T-helper 2 cell (primary cell): Measurements from ENCODE around the gene ACSS1.
A peak's percentile ranks its signal among the peaks of the same experiment; 100 is the strongest.
"Not testable (repeated sequence)": the region's sequence is repeated elsewhere in the genome, so short reads cannot be mapped to it uniquely, and the experiment has no call there.

Experiments used
- DNase-seq, 5 experiments: peaks; one replicate each; pipeline versions ENCODE4 v3.0.0 to v3.0.0-alpha.2; 2012 to 2022

ACSS1 gene

DNA sequence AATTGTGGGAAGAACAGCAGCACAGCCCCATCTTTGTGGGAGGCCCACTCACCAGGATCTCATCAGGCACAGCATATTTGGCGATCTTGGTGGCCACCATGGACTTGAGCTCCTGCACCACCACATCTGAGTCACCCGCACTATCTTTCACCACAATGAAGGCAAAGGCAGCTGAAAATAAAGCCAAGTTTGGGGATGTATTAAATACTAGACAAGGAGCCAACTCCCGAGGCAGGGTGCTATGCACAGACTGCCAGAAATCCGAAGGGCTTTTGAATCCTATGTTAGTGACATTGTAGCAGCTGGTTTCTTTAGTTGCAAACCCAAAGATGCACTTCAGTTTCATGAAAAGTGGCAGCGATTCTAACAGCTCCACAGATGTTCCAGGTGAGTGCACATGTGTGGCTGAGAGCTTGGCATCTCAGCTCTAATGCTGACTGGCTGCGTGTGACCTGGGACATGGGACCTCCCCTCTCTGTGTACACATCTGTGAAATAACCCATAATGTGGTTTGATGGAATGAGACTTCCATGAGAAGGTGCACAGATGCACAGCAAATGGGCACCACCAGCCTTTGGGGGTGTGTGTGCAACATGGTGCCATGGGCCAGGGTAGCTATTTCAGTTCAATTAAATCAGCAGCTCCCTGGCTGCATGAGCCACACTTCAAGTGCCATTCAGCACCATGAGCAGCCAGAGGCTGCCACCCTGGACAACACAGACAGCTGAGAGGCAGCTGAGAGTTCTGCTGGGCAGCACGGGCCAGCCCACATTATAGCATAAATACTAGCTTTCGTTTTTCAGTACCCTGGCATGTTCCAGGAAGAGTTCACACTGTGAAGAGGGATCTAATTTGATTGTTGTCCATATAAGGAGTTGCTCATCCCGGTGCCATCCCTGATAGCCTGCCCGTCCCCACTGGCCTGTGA is 48.5 kb downstream of the ACSS1 start:
- DNase-seq, result no peak

DNA sequence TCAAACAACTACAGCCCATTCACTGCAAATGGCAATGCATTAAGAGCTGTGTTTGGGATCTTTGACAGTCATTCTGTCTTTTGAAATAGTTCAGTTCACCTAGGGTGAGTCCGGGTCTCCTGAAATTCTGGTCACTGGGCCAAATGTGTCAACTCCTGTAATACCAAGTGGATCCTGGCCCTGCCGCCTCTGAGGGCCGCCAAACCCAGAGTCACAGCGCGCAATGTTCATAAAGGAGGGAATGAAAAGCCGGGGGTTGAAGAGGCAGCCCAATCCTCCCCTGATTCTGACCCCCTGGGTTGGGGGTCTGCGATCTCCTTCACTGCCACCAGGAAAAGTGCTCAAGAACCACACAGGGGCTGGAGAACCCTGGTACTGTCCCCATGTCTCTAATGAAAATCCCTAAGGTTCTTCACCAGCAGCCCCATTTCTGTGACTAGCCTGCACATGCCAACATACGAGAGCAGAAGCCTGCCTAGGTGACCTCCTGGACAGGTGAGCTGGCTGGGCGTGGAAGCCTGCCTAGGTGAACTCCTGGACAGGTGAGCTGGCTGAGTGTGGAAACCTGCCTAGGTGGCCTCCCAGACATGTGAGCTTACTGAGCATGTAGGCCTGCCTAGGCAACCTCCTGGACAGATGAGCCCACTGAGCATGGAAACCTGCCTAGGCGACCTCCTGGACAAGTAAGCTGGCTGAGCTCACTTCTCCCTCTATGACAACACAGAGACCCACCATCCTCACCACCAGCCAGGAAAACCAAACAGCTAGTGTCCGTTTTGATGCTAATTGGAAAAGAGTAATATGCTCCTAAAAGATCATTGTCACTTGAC is 49.3 kb downstream of the ACSS1 start:
- no peak for DNase-seq

DNA sequence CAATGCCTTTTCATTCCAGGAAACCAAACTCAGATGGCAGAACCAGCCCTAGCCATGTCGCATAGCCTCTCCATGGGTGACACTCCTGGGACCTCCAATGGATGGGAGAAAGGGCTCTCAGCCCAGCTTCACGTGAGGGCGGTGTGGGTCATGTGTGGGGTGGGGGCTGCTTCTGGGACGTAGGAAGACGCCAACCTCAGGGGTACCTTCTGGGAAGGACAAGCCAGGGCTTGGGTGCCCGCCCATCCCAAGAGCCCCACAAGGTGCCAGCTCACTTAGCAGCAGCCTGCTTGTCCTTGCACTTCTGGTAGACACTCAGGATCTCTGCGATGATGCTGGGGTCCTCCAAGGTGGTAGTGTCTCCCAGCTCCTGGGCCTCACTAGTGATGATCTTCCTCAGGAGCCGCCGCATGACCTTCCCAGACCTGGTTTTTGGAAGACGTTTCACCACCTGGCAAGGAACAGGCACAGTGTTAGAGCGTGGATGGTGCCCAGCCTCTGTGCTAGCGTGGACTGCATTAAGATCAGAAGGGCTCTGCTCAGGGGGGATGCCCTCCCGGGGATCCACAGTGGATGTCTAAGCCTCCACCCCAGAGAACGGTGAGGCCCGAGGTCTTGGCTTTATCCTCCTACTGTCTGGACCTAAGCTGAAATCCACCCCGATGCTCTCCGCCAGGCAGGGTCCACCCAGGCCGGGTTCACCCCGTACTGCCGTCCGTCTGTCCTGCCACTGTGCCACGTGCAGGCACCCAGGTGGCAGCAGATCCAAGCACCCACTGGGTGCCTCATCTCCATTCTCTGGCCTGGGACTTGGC is 50.2 kb downstream of the ACSS1 start:
- no peak for DNase-seq

DNA sequence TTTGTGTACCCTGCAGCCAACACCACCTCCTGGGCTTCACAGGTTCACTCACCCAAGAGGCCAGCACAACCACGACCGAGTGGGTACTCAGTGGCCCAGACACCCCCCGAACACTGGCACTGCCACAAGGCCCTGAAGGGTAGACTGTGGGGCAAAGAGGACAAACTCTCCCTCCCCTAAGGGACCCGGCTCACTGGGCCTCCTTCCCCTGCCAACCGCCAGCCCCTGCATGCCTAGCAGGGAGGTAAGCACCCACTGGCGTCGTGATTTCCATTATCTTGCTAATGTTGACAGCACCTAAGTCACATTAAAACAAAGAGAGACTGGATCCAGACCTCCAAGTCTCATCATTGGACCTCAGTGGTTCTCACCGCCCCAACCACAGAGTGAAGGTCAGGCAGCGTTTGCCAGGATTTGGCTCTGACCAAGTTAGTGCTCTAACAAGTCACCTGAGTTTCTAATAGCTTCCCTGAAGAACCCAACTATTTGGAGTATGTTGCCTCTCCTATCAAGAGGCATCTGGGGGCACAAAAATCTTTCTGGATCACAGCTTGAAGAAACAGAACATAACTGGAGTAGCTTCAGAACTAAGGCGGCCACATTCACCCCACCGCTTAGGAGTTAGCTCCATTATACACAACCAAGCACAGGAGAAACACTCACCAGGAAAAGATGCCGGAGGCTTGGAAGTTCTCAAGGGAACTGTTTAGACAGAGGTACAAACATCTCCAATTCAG is 51.3 kb downstream of the ACSS1 start:
- no peak for DNase-seq

DNA sequence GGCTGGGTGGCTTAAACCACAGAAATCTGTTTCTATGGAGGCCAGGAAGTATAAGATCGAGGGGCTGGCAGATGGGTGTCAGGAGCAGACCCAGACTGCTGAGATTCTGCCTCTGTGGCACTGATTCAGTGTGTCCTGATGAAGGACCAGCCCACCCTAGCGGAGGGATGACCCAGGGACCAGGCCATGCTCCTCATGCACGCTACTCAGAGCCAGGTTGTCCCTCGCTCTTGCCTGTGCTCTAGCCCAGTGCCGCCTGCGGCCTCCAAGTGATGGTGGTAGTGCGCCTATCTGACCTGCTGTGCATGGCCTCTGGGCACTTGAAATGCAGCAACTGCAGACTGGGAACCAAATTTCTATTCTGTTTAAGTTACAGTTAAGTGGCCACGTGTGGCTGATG is 52.3 kb downstream of the ACSS1 start:
- DNase-seq, result no peak

DNA sequence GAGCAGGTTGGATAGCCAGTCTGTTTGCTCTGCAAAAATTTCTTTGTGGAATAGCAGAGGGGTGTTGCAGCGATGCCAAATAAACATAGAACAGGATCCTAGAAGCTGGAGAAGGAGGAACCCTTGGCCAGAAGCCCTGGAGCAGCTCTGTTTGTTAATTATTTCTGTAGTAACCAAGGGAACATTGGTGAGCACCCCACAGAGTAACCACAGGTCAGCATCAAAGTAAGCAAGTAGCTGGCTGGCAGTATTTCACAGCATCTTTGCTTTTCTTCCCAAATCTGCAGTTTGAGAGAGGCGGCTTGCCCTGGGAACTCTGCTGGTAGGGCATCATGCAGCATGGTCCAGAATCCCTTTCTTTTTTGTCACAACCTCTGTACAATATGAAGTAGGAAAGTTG is 52.7 kb downstream of the ACSS1 start:
- DNase-seq, result no peak

DNA sequence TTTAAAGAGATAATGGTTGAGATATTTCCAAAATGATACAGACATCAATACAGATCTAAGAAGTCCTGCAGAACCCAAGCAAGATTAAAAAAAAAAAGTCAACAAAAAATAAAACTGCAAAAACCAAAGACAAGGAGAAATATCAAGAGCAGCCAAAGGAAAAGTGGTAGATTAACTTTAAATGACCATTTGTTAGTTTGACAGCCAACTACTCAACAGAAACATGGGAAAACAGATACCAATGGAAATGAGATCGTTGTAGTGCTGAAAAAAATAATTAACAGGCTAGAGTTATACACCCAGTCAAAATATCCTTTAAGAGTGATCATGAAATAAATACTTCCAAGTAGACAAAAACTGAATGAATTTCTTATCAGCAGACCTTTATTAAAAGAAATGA is 54.9 kb downstream of the ACSS1 start:
- no peak for DNase-seq

DNA sequence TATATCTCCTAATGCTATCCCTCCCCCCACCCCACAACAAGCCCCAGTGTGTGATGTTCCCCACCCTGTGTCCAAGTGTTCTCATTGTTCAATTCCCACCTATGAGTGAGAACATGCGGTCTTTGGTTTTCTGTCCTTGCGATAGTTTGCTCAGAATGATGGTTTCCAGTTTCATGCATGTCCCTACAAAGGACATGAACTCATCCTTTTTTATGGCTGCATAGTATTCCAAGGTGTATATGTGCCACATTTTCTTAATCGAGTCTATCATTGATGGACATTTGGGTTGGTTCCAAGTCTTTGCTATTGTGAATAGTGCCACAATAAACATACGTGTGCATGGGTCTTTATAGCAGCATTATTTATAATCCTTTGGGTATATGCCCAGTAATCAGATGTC is 56.6 kb downstream of the ACSS1 start:
- DNase-seq, result not testable (repeated sequence)

DNA sequence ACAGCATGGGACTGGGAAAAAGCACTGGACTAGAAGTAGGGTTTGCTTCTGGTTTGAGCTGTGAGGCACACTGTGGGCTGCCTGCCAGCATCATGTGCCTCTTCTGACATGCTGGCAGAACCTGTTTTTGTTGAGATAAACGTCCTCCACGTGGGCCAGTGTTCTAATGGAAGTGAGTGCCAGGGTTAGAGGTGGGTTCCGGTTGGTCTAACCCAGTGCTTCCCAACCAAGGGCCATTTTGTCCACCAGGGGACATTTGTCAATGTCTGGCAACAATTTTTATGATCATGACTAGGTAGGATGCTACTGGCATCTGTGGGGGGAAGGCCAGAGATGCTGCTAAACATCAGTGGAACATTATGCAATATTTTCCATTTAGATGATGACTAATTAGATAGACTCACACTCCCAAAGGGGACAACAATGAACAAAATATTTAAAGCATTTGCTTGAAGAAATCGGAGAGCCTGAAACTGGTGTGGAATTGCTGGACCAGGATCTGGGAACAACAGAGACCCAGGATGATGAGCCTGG is 57.6 kb downstream of the ACSS1 start:
- DNase-seq, result no peak

DNA sequence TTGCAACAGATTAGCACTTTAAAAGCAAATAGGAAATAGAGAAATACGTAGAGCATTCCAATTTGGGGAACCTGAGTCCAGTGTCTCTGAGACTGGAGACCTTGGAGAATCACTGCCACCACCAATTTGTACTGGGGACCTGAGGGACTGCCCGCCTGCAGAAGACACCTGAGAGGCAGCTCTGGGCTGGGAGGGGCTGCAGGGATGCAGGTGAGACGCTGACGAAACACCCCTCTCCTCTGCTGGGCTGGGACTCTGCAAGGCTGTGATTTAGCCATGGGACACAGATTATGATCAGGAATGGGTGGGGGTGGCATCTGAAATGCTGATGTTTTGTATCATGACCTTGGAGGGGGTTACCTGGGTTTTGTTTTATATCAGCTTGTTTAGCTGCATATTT is 58.4 kb downstream of the ACSS1 start:
- DNase-seq, result no peak

DNA sequence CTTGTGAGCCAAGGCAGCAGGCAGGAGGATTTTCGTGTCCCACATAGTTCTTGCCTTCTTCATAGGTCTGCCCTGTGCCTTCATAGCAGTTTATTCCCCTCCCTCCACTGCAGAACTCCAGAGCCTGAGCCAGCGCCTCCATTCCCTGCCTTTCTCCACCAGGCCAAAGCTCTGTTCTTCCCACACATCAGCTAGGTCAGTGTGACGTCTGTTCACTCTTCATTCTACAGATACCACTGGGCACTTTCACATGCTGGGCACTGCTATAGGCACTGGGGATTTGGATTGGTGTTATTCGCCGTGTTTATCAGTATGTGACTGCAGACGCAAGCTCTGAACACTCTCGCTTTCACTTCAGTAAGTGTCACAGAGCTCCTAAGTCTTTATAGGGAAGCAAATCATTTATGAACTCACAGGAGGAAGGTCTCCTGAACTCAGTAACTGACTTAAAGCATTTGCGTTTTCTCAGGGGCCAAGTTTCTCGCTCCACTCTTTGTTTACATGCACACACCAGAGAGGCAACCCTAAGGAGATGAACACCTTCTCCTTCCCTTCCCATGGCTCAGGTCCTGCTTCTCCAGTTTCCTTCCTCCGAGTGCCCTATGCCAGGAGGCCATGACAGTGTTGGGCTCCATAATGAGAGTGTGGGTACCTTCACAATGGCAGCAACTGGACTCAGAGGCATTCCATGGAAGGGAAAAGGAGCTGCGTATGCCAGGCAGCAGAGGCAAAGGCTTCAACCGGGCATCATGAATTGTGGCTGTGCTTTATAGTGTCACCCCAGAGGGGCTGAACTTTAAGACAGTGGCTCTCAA is 59.1 kb downstream of the ACSS1 start:
- DNase-seq, result no peak

DNA sequence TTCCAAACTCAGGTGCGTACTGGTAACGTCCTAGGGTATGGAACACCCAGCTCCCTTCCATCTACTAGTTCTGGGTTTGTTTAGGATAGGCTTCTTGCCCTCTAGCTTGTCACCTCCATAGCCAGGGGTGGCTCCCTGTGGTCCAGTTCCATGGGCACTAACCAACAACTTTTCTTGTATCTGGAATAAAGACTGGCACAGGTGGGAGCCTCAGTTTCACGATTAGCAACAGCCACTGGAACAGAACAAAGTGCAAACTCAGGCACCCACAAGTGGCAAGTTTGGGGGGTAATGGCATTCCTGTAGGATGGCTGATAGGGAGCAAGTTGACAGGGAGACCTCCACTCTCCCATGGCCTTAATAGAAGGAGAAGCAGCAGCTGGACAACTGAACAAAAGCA is 59.8 kb downstream of the ACSS1 start:
- DNase-seq, result no peak

DNA sequence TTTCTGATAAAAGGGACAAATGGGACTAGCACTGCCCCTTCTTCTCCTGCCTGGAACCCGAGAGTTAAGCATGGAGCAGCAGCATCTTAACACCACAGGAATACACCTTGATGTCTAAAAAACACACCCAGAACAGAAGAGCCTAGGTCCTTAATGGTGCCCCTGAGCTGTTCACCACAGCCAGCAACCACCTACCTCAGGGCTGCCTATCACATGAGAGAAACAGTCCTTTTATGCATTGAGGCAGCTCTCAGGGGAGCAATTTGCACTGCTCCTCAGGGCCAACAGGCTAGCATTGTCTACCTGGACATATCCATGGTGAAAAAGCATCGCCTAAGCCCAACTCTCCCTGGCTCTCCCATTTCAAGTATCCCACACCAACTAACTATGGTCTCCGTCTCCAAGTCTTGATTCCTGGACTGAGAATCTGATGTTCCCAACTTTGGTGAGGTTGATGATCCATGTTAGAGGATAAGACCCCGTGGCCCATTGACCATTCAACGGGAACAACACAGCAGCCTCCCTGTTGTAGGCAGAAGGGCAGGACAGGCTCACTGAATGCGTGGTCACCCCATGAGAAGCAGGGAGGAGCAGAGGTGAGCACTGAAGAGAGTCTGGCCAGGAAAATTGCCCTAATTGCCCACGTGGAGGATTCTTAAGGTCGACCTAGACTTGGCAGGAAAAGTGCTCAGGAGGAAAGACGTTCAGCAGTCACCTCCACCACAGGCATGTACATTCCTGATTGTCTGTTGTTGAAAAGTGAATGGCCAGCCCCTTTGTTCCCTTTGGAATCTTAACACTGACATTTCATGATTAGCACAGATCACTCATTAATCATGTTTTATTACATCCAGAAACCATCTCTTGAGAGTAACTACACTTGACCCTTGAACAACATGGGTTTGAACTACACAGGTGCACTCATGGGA is 61.2 kb downstream of the ACSS1 start:
- DNase-seq, result no peak

DNA sequence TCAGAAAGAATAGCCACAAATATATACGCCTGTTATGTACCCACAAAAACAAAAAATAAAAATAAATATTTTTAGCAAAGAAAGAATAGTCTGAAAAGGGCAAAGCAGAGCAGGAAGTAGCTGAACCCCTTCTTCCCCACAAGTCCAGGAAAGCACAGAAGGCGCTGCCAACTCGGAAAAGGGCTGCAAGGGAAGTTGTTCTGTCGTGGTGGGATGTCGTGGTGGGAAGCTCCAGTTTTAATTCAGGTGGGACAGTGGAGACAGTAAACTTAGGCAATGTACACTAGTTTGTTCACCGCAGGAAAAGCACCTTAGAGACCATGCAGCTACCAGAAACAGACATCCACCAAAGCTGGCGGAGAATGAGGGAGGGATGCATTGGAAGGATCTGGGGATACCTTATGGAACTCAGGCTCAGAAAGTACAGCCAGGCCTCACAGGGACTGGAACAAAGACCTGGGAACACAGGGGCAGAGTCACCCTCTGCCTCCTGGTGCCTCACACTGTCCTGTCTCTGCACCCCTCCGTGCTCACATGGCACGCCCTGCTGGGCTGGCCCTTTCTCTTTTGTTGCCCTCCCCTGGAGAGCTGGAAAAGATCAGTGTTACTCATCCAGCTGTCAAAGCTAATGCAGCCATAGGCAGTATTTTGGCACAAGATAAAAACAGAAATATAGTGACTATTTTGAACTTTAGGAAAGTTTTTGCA is 62.0 kb downstream of the ACSS1 start:
- DNase-seq, result no peak

DNA sequence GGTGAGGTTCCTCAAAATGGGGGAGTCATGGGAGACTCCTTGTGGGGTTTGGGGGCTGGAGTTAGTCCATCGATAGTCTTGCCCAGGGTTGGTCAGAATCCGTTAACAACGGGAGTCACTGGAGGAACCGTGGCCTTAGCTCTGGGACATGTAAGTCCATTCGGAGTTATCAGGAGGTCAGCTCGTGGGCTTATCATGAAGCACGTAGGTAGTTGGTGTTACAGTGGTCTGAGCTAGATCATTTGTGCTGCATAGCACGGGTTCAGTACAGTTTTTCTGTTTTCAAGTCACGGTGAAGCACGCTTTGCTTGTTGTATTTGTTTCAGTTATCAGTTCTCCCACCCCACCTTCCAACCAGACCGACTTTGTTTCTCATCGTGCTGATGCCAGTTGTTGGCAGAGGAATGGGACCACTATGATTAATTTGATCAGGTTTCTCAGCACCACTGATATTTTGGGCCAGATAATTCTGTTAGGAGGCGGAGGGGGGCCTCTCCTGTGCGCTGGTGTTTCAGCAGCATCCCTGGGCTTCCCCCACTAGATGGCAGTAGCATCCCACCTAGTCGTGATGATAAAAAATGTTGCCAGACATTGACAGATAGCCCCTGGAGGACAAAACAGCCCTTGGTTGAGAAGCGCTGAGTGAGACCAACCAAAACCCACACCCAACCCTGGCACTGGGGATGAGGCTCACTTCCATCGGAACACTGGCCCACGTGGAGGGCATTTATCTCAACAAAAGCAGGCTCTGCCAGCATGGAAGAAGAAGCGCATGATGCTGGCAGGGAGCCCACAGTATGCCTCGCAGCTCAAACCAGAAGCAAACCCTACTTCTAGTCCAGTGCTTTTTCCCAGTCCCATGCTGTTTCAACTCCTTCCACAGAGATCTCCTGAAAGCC is 63.2 kb downstream of the ACSS1 start:
- peak; percentile 45 to 76 (median 70) for DNase-seq

DNA sequence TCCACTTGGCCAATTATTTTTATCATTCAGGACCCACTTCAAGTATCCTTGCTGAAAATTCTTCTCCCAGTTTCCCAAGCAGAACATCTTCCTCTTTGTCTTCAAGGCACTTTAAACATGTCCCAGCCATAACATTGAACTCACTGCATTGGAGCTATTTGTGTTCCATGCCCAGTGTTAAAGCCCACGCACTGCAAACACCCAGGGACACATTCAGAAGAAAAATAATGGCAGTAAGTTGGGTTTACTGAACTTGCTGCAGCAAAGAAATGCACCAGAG is 63.8 kb downstream of the ACSS1 start:
- no peak for DNase-seq

DNA sequence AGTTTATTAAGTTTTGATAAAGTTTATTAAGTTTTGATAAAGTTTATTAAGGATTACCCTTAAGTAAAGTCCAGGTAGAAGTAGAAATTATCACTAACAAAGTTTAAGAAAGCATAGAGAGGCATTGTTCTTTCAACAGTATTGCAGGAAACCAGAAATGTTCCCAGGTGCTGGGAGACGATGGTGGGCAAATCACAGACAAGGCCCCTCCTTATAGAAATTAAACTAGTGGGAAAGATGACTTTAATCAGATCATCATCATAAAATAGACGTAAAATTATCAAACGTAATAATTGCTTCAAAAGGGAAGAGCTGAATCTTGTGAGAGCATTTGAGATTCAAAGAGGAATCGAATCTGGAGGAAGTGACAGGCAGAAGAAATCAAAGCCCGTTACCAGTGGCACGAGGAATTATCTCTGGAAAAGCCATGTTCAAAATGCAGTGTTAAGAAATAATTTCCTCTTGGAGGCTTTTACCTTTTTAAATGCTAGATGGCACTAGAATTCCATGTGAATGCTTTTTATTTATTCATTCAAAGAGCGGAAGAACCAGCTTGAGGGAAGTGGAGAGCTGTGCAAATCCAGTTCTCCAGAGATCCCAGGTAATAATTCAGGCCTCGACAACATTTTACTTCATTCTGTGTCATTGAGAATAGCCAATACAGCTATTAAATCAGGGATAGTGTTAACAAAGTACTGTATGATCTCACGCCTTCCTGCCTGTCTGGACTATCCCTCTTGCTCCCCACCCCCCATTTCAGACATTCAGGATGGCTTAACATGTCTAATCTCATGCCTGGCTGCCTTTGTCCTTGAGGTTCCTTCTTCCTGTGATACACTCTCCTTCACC is 64.4 kb downstream of the ACSS1 start:
- no peak for DNase-seq
